HCT116 (cell line): Measurements from ENCODE around the gene IGF2R. TPM values are rescaled to one million over a fixed set of nuclear protein-coding genes. Genes with fewer than 3 reads are reported as not detected.

Experiments used
- ATAC-seq: fragments of 200-7000 bp; cut with Tn5 transposase; 2 replicates; pipeline ENCODE4 v1.9.1; 2020; ENCODE audit warnings: mild to moderate bottlenecking, moderate library complexity
- BruUV-seq: library from RNA; stranded (reverse); fragments of 400-500 nt; replicated peaks from 2 replicates; lab custom pipeline; 2021; lab: Mats Ljungman, UMichigan
- CTCF ChIA-PET: fragments of 300-600 bp; sonication (Branson Sonifier 250); formaldehyde crosslinking; loops from one replicate; lab custom pipeline; 2021; ENCODE audit warnings: antibody characterized with exemption; lab: Charles Lee
- POLR2A ChIA-PET: fragments of 300-600, 350-600 bp; sonication (Branson Sonifier 250); formaldehyde crosslinking; loops from one replicate; lab custom pipeline; 2021; ENCODE audit warnings: antibody characterized with exemption; lab: Charles Lee
- RAD21 ChIA-PET, 2 experiments: fragments of 300-600 bp; sonication (Branson Sonifier 250); formaldehyde crosslinking; loops; one replicate each; lab custom pipeline; 2023; ENCODE audit warnings: low total read pairs in 2 of 2; ENCODE audit not compliant: uncharacterized antibody in 2 of 2, unreplicated experiment in 2 of 2, low non-redundant PET in 1 of 2; lab: Charles Lee
- DNase-seq: peaks from one replicate; pipeline ENCODE4 v3.0.0-alpha.2; 2010; ENCODE audit warnings: low read depth, low spot score
- H2AFZ ChIP-seq: fragments of 200-600 bp; shearing (Covaris generic), sonication (generic); 2 replicates; pipeline ENCODE4 v1.6.1; 2017; ENCODE audit warnings: low read depth, mixed run types, mixed read lengths, antibody characterized with exemption, low read length; ENCODE audit not compliant: poor library complexity, severe bottlenecking
- H3K27ac ChIP-seq: 2 replicates; pipeline ENCODE4 v1.5.1; 2012; ENCODE audit warnings: low read depth, low read length
- H3K27me3 ChIP-seq: fragments of 200-600 bp; sonication (generic); 2 replicates; pipeline ENCODE4 v1.6.1; 2016; ENCODE audit warnings: mixed run types, low read length, mixed read lengths; ENCODE audit not compliant: insufficient read depth
- H3K36me3 ChIP-seq, 2 experiments: fragments of 200-500 bp in 1 of 2; fragments of 200-600 bp in 1 of 2; sonication (Bioruptor generic) in 1 of 2; sonication (generic) in 1 of 2; 2 replicates each; pipeline versions ENCODE4 v1.5.1 to v1.6.1; 2014 to 2016; ENCODE audit warnings: low read length in 2 of 2, inconsistent platforms in 1 of 2, mixed read lengths in 1 of 2, mixed run types in 1 of 2; ENCODE audit not compliant: insufficient read depth in 2 of 2, control insufficient read depth in 1 of 2
- H3K4me1 ChIP-seq, 2 experiments: fragments of 200-600 bp in 1 of 2; sonication (generic) in 1 of 2; 2 replicates each; pipeline versions ENCODE4 v1.5.1 to v1.6.1; 2012 to 2017; ENCODE audit warnings: low read length in 2 of 2, inconsistent platforms in 1 of 2, mild to moderate bottlenecking in 1 of 2, mixed read lengths in 1 of 2, mixed run types in 1 of 2, moderate library complexity in 1 of 2; ENCODE audit not compliant: insufficient read depth in 2 of 2, control insufficient read depth in 1 of 2
- H3K4me2 ChIP-seq: fragments of 200-600 bp; sonication (generic); 2 replicates; pipeline ENCODE4 v1.6.1; 2017; ENCODE audit warnings: mixed run types, low read length, mixed read lengths
- H3K4me3 ChIP-seq, 2 experiments: fragments of 200-600 bp in 1 of 2; sonication (generic) in 1 of 2; replicated peaks in 1 of 2; 2 replicates each; pipeline ENCODE4 v1.5.1; 2011 to 2016; ENCODE audit warnings: low read length in 2 of 2, control low read depth in 1 of 2, low read depth in 1 of 2, mild to moderate bottlenecking in 1 of 2, mixed read lengths in 1 of 2, mixed run types in 1 of 2
- H3K79me2 ChIP-seq: fragments of 200-600 bp; sonication (generic); 2 replicates; pipeline ENCODE4 v1.6.1; 2017; ENCODE audit warnings: mild to moderate bottlenecking, mixed run types, low read length, moderate library complexity, mixed read lengths; ENCODE audit not compliant: insufficient read depth
- H3K9ac ChIP-seq: fragments of 200-600 bp; sonication (generic); 2 replicates; pipeline ENCODE4 v1.6.1; 2016; ENCODE audit warnings: low read length, mixed read lengths
- H3K9me2 ChIP-seq: fragments of 200-600 bp; sonication (generic), shearing (Covaris generic); 2 replicates; pipeline ENCODE4 v1.6.1; 2017; ENCODE audit warnings: mixed run types, mild to moderate bottlenecking, moderate library complexity; ENCODE audit not compliant: insufficient read depth
- H3K9me3 ChIP-seq, 2 experiments: fragments of 200-500 bp in 1 of 2; fragments of 200-600 bp in 1 of 2; sonication (Bioruptor generic) in 1 of 2; sonication (generic) in 1 of 2; 2 replicates each; pipeline ENCODE4 v1.6.1; 2014 to 2017; ENCODE audit warnings: low read length in 2 of 2, mixed read lengths in 2 of 2, inconsistent platforms in 1 of 2, low read depth in 1 of 2, mild to moderate bottlenecking in 1 of 2, mixed run types in 1 of 2, moderate library complexity in 1 of 2; ENCODE audit not compliant: control insufficient read depth in 1 of 2, insufficient read depth in 1 of 2
- H4K20me1 ChIP-seq: fragments of 200-600 bp; sonication (generic), shearing (Covaris generic); 2 replicates; pipeline ENCODE4 v1.6.1; 2017; ENCODE audit warnings: mixed run types, mild to moderate bottlenecking, moderate library complexity; ENCODE audit not compliant: insufficient read depth
- ATF3 ChIP-seq: IDR thresholded peaks from 2 replicates; pipeline ENCODE4 v1.6.1; 2012
- CBX3 ChIP-seq: IDR thresholded peaks from 2 replicates; pipeline ENCODE4 v1.6.1; 2012; ENCODE audit warnings: low read depth
- CEBPB ChIP-seq: IDR thresholded peaks from 2 replicates; pipeline ENCODE4 v1.6.1; 2012; ENCODE audit warnings: low read depth
- ELF1 ChIP-seq: IDR thresholded peaks from 2 replicates; pipeline ENCODE4 v1.6.1; 2012; ENCODE audit warnings: low read depth, borderline replicate concordance
- EZH2 ChIP-seq: fragments of 200-600 bp; sonication (generic); IDR thresholded peaks from 2 replicates; pipeline ENCODE4 v1.6.1; 2017; ENCODE audit warnings: antibody characterized with exemption, mixed run types
- POLR2A ChIP-seq: IDR thresholded peaks from 2 replicates; pipeline ENCODE4 v1.7.0; 2011; ENCODE audit warnings: borderline replicate concordance; ENCODE audit not compliant: insufficient read depth, insufficient read length; ENCODE audit errors: extremely low read depth
- POLR2AphosphoS5 ChIP-seq: IDR thresholded peaks from 2 replicates; pipeline ENCODE4 v1.6.1; 2011; ENCODE audit warnings: mild to moderate bottlenecking, low read depth, low read length, moderate library complexity
- SIN3A ChIP-seq: IDR thresholded peaks from 2 replicates; pipeline ENCODE4 v1.6.1; 2012; ENCODE audit warnings: low read depth
- TCF7L2 ChIP-seq: IDR thresholded peaks from 2 replicates; pipeline ENCODE4 v1.7.0; 2011; ENCODE audit warnings: borderline replicate concordance, inconsistent platforms; ENCODE audit not compliant: insufficient read depth, insufficient read length; ENCODE audit errors: extremely low read depth
- YY1 ChIP-seq: IDR thresholded peaks from 2 replicates; pipeline ENCODE4 v1.6.1; 2011; ENCODE audit warnings: low read length, low read depth, moderate library complexity, mild to moderate bottlenecking; ENCODE audit not compliant: insufficient replicate concordance; ENCODE audit errors: extremely low read depth
- ZBTB33 ChIP-seq: IDR thresholded peaks from 2 replicates; pipeline ENCODE4 v1.6.1; 2011; ENCODE audit warnings: mild to moderate bottlenecking, low read length, moderate library complexity; ENCODE audit not compliant: insufficient replicate concordance; ENCODE audit errors: extremely low read depth
- intact Hi-C: fragments of 100-400 bp; cut with micrococcal nuclease; formaldehyde crosslinking; loops from 2 replicates; pipeline ENCODE4 v1.10.0; 2022
- total RNA-seq: library from RNA; stranded (reverse); gene quantifications from one replicate; pipeline ENCODE4 v1.2.1, GENCODE V29; 2021; ENCODE audit not compliant: unreplicated experiment

Gene IGF2R
- total RNA-seq, 1 experiment from 2014 or later, result 37.0 TPM

GRCh38 chr6:160058603-160059215 lies 89.8 kb downstream of the IGF2R start:
- DNase-seq, result no peak
- CTCF ChIA-PET, result no interaction called here
- no peak overlapping the region for H2AFZ ChIP-seq
- no peak overlapping the region for H3K4me3 ChIP-seq
- no peaks in the 10 kb centered on the region for H3K9me3 ChIP-seq
- H3K79me2 ChIP-seq, result no peaks in the 10 kb centered on the region
- no peaks in the 10 kb centered on the region for H3K4me1 ChIP-seq
- no peaks in the 10 kb centered on the region for H3K27me3 ChIP-seq
- no peak overlapping the region for H3K9ac ChIP-seq
- no peak for ATAC-seq
- intact Hi-C loops, result no loop called here
- RAD21 ChIA-PET, result no interaction called here
- no peak overlapping the region for H3K4me2 ChIP-seq
- peaks cover 5 to 30% of the 10 kb centered on the region in 2 experiments; a peak in 3 of 4 replicates for H3K36me3 ChIP-seq
- H3K9me2 ChIP-seq, result no peaks in the 10 kb centered on the region
- BruUV-seq, result no TSS peak
- no peak overlapping the region for H3K27ac ChIP-seq
- POLR2A ChIA-PET, result no interaction called here
- no peaks in the 10 kb centered on the region for H4K20me1 ChIP-seq
- TF ChIP-seq ATF3 (no peak), POLR2AphosphoS5 (no peak), CBX3 (no peak), CEBPB (no peak), ELF1 (no peak), POLR2A (no peak), YY1 (no peak), EZH2 (no peak), TCF7L2 (no peak), ZBTB33 (no peak), SIN3A (no peak)
